Activated CD8-positive, alpha-beta memory T cell treated with anti-CD3 and anti-CD28 coated beads for 4 hours (primary cell): ENCODE measurements around the gene RFESD.

ENCODE experiments used
- DNase-seq, 2 donors: peaks; one replicate each; pipeline ENCODE4 v3.0.0-alpha.2; 2020; ENCODE audit warnings: low read depth in 2 of 2

Gene RFESD

DNA sequence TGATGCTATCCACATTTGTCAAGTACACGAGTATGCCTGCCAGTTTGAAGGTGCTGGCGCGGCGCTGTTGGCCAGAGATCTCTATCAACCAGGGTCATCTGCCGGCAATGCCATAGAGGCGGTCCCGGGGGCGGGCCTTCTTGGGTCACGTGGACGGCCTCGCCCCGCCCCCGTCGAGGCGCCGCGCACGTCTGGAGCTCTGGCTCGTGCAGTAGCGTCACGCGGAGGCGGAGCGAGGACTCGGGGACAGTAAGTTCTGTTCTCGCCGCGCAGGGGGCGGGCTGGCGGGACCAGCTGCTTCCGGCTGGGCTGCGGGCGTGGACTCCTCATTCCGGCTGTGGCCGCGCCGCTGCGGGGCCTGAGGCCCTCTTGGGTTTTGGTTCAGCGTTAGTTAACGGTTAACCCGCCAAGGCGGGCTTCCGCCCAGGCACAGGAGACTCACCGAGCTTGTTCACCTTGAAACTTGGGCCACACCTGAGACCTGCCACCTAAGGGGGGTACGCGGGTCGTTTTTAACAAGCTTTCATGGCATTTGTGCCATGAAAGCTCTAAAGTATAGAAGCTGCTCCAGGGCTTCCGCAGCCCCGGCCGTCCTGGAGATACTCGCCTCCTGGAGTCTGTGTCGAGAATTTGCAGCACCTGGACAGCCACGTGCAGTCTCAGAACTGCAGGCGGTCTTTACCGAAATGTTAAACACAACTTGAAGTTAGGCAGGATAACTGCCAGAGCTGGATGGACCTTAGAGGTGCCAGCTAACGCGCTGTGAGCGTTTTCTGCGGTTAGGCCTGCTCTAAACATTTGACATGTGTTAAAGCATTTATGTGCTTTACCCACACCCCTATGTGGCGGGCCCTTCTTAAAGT, at the start of gene RFESD:
Gene RFESD, plus strand, starts transcription at position 209 of the 863 bp plus-strand sequence. CDS start 5,495 bp downstream, outside the sequence.
- DNase-seq, result peak; percentile 89 to 90

DNA sequence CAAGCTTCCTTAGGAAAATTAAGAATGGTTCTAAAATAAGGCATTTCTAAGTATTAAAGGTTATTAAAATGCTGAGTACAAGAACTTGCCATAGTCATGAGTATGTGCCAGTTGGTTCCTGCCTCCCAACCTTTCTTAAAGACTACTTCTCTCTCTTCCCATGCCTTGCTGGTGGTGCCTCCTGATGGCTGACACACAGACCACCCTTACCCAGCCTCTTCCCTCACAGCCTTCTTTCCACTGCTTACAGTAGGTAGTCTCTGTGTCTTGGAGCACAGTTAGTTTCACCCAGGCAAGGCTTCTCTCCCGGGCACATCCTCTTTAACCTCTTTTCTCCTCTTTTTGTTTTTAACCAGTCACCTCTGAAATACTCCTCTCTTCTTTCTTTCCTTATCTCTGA, 47.3 kb upstream of the RFESD start:
- no peak for DNase-seq

DNA sequence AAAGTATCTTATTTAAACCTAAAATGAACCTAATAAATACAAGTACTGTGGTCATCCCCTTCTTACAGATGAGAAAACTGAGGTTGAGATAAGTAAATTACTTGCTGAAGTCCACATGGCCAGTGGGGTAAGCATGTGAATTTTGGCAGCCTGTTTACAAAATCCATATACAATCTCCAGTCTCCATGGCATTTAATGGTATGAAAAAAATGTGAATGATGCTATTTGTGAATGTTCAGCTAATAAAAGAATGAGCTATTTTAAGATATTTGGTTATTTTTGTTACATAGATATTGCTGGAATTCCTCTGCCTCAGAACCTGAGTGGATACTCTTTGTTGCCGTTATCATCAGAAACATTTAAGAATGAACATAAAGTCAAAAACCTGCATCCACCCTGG, 46.0 kb upstream of the RFESD start:
- no peak for DNase-seq

- DNase-seq, result no peak
These were observed 40.8 kb upstream of the RFESD start for GRCh38 chr5:95605786-95606185.

DNA sequence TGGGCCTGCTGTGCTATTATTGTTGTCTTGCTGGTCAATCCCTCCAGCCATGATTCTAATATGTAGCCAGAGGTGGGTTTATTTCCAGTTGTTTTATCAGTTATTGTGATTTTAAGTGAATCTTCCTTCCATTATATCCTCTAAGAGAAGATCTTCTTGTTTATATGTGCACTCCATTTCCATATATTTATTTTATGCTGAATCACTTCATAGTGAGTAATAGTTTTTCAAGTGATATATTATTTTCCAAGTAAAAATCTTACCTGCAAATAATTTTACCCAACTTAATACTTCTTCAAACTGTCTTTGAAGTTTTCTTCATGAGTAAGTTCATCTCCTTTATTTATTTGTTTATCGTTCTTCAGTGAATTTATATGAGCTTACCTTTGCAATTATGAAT, 40.2 kb upstream of the RFESD start:
- DNase-seq, result no peak

DNA sequence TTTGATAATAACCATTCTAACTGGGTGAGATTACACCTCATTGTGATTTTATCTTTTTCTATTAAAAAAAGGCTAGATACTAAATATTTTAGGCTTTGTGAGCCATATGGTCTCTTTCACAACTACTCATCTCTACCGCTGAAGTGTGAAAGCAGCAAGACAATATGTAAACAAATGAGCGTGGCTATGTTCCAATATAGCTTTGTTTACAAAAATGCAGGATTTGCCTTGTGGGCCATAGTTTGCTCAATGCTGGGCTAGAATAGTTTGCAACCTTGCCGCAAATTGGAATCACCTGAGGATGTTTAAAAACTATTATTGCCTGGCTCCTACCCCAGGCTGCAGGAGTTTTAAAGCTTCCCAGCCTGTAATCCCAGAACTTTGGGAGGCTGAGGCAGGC, 36.9 kb upstream of the RFESD start:
- DNase-seq, result no peak

DNA sequence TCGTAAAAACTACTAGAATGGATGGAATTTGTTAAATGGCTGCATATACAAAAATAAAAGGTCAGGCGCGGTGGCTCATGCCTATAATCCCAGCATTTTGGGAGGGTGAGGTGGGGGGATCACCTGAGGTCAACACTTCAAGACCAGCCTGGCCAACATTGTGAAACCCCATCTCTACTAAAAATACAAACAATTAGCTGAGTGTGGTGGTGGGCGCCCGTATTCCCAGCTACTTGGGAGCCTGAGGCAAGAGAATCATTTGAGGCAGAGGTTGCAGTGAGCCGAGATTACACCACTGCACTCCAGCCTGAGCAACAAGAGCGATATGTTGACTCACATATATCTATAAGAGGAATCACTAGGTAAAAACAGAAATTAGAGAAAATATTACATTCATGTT, 36.0 kb upstream of the RFESD start:
- DNase-seq, result no peak

DNA sequence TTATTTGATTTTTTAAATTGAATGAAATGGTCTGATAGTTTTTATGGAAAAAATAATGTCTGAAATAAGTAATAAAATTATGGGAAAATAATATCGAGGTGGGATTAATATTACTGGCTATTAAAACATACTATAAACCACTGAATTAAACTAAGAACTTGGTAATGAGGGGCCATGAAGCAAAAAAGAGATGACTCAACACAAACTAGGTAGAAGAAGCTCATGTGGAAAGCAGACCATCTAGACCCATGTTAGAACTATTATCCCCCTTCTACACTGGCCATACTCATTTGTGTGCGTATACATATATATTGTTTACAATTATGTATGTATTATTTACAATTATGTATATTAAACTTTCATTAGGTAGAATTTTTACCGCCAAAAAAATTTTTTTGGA, 35.2 kb upstream of the RFESD start:
- no peak for DNase-seq

DNA sequence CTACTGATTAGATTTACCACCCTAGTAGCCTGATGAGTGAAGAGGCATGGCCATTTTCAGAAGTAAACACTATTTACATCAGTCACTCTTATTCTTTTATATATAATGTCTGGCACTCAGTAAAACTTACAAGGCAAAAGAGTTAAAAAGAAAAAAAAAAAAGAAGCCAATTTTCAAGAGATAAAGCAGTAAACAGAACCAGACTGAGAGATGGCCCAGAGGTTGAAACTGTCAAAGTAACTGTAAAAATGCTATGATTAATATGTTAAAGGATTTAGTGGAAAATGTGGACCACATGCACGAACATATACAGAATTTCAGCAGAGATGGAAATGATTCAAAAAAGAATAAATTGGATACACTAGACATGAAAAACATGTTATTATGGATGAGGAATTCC, 33.1 kb upstream of the RFESD start:
- no peak for DNase-seq

- DNase-seq, result no peak
These were observed 31.5 kb upstream of the RFESD start for GRCh38 chr5:95615164-95615467.

DNA sequence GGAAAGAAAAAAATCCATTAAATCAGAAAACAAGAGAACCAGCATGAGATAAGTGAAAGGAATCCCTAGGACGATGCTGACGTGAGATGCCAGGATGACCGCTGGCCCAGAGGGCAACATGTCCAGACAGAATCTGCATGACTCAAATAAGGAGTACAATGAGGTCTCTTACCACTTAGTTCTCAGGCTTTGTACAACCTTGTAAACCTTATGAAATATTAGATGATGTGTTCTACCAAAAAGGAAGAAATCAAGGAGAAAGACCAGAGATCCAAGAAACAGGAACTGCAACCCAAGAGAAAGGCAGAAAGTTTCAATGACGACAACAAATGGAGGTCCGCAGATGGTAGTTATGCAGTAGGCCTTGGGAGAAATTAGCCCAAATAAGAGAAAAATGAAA, 29.5 kb upstream of the RFESD start:
- no peak for DNase-seq

GRCh38 chr5:95619096-95619495, 27.5 kb upstream of the RFESD start:
- no peak for DNase-seq

- no peak for DNase-seq
These were observed 27.0 kb upstream of the RFESD start for GRCh38 chr5:95619514-95620029.

DNA sequence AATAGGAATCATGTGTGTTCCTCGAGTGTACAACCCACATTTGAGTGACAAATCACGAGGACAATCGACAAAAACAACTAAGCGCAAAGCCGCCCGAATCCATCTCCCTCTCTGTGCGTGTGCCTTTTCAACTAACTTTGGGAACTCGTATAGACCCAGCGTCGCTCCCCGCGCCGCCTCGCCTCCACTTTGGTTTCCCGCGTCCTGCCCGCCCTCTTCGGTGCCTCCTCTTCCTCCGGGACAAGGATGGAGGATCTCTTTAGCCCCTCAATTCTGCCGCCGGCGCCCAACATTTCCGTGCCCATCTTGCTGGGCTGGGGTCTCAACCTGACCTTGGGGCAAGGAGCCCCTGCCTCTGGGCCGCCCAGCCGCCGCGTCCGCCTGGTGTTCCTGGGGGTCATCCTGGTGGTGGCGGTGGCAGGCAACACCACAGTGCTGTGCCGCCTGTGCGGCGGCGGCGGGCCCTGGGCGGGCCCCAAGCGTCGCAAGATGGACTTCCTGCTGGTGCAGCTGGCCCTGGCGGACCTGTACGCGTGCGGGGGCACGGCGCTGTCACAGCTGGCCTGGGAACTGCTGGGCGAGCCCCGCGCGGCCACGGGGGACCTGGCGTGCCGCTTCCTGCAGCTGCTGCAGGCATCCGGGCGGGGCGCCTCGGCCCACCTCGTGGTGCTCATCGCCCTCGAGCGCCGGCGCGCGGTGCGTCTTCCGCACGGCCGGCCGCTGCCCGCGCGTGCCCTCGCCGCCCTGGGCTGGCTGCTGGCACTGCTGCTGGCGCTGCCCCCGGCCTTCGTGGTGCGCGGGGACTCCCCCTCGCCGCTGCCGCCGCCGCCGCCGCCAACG, 26.3 kb upstream of the RFESD start, which contains the start of gene GPR150:
Gene GPR150, plus strand, starts transcription at position 58 of the 840 bp plus-strand sequence. Its CDS starts 189 bp downstream, at position 247.
- DNase-seq, result peak in 1 of 2 donors; percentile 18

DNA sequence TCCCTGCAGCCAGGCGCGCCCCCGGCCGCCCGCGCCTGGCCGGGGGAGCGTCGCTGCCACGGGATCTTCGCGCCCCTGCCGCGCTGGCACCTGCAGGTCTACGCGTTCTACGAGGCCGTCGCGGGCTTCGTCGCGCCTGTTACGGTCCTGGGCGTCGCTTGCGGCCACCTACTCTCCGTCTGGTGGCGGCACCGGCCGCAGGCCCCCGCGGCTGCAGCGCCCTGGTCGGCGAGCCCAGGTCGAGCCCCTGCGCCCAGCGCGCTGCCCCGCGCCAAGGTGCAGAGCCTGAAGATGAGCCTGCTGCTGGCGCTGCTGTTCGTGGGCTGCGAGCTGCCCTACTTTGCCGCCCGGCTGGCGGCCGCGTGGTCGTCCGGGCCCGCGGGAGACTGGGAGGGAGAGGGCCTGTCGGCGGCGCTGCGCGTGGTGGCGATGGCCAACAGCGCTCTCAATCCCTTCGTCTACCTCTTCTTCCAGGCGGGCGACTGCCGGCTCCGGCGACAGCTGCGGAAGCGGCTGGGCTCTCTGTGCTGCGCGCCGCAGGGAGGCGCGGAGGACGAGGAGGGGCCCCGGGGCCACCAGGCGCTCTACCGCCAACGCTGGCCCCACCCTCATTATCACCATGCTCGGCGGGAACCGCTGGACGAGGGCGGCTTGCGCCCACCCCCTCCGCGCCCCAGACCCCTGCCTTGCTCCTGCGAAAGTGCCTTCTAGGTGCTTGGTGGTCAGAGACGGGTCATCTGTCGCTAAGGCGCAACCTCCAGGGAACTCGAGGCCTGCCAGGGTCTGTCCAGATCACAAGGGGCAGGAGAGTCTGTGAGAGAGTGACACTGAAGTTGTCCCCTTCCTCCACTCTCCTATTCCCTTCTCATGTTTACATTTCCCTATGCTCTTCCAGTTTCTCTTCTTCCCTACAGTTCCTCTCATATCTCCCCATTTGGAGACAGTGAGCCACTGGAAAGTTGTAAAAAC, 25.4 kb upstream of the RFESD start:
- no peak for DNase-seq

- DNase-seq, result no peak
These were observed 24.5 kb upstream of the RFESD start for GRCh38 chr5:95621839-95622629.

- no peak for DNase-seq
These were observed 22.9 kb upstream of the RFESD start for GRCh38 chr5:95623706-95624105.

DNA sequence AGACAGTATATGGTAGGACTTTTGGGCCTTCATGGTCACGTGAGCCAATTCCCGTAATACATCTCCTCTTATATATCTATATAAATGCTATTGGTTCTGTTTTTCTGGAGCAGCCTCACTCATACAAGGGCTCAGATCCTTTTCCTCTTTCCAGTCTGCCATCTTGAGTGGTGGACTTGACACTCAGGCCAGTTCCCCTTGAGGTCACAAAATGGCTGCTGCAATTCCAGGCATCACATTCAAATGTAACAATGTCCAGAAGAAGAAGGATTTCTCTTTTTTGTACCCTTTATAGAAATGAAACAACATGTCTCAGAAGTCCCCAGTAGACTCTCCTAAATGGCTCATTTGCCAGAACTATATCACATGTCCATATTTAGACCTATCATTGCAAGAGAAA, 22.2 kb upstream of the RFESD start:
- no peak for DNase-seq

DNA sequence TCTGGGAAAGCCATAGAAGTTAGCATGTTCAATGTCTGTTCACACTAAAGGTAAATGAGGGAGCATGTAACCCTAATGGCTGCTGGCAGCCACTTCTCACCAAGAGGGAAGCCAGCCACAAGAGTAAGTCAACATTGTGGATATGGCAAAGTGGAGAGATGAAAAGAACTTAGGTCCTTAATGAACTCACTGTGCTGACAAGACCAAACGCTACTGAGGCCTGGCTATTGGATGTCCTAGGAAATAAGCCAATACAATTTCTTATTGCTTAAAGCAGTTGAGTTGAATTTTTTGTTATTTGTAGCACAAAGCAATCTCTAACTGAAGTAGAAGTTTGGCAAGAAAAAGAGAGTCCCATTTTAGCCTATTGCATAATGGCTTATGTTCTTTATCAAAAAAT, 19.9 kb upstream of the RFESD start:
- no peak for DNase-seq

GRCh38 chr5:95627971-95628810, 18.4 kb upstream of the RFESD start:
- no peak for DNase-seq
